Measurements from ENCODE around the gene ATXN7L3. TPM values are rescaled to one million over a fixed set of nuclear protein-coding genes. Genes with fewer than 3 reads are reported as not detected.
"Not testable (repeated sequence)": the region's sequence is repeated elsewhere in the genome, so short reads cannot be mapped to it uniquely, and the experiment has no call there.

Gene ATXN7L3
- 48.5 TPM for polyA plus RNA-seq (2013, experiment 1 of 2)
- polyA plus RNA-seq (2013, experiment 2 of 2) = 47.5 TPM

- Histone ChIP-seq H3K79me2 (ENCODE audit: control insufficient read depth, insufficient read depth, low read length) (peaks cover 23% of the 10 kb centered on the region), H3K56ac (ENCODE audit: low read length) (peak within 1 kb of the TSS; percentile 90), H3K4me3 (ENCODE audit: low read length) (peak within 1 kb of the TSS; percentile 86), H2BK5ac (ENCODE audit: low read length) (peak within 1 kb of the TSS; percentile 76), H3K79me1 (ENCODE audit: low read length) (peaks cover 13% of the 10 kb centered on the region), H3K4me2 (ENCODE audit: low read length) (peak within 1 kb of the TSS; percentile 90), H4K5ac (ENCODE audit: low read length) (no peak within 1 kb of the TSS), H3K27ac (ENCODE audit: low read depth, low read length) (peak within 1 kb of the TSS; percentile 99), H3K27me3 (ENCODE audit: insufficient read depth, low read length, poor library complexity) (no peaks in the 10 kb centered on the region), H3K36me3 (ENCODE audit: control insufficient read depth, insufficient read depth, low read length) (peaks cover 8% of the 10 kb centered on the region), H3K4me1 (ENCODE audit: control insufficient read depth, low read depth, low read length) (peaks cover 2% of the 10 kb centered on the region), H3K4ac (ENCODE audit: low read depth, low read length) (peak within 1 kb of the TSS; percentile 76), H2AK5ac (ENCODE audit: low read length) (no peak within 1 kb of the TSS), H2BK120ac (ENCODE audit: low read depth, low read length) (peak within 1 kb of the TSS; percentile 62), H3K9ac (ENCODE audit: low read length) (peak within 1 kb of the TSS; percentile 97), H3K23ac (ENCODE audit: low read length) (peak within 1 kb of the TSS; percentile 48), H2BK15ac (replicated peaks; ENCODE audit: low read depth) (no peak within 1 kb of the TSS), H3K18ac (ENCODE audit: low read length) (peak within 1 kb of the TSS; percentile 95), H4K8ac (ENCODE audit: low read depth, low read length) (peak within 1 kb of the TSS; percentile 78)
- DNase-seq = peak; percentile 99
- WGBS (ENCODE audit: extremely low coverage, insufficient coverage, low lambda C conversion rate) = no CpG with 5 or more reads among the region's 126 CpGs
These were observed at the start of gene ATXN7L3 for GRCh38 chr17:44199553-44200477. TSS of gene ATXN7L3 (minus strand) at chr17:44199884. CDS start at chr17:44198070, 1,814 bp downstream.

GRCh38 chr17:44247876-44248736 lies 48.4 kb upstream of the ATXN7L3 start:
- Histone ChIP-seq H3K4me3 (ENCODE audit: low read length) (no peak overlapping the region), H3K27ac (ENCODE audit: low read depth, low read length) (no peak overlapping the region), H3K4ac (ENCODE audit: low read depth, low read length) (no peak overlapping the region), H2BK15ac (replicated peaks; ENCODE audit: low read depth) (no peak overlapping the region), H3K56ac (ENCODE audit: low read length) (no peak overlapping the region), H3K4me2 (ENCODE audit: low read length) (no peak overlapping the region), H2BK120ac (ENCODE audit: low read depth, low read length) (no peak overlapping the region), H4K8ac (ENCODE audit: low read depth, low read length) (no peak overlapping the region), H3K23ac (ENCODE audit: low read length) (no peak overlapping the region), H3K9ac (ENCODE audit: low read length) (no peak overlapping the region), H2BK5ac (ENCODE audit: low read length) (no peak overlapping the region), H2AK5ac (ENCODE audit: low read length) (no peak overlapping the region), H3K79me1 (ENCODE audit: low read length) (no peaks in the 10 kb centered on the region), H4K5ac (ENCODE audit: low read length) (no peak overlapping the region), H3K4me1 (ENCODE audit: control insufficient read depth, low read depth, low read length) (no peaks in the 10 kb centered on the region), H3K36me3 (ENCODE audit: control insufficient read depth, insufficient read depth, low read length) (no peaks in the 10 kb centered on the region), H3K79me2 (ENCODE audit: control insufficient read depth, insufficient read depth, low read length) (no peaks in the 10 kb centered on the region), H3K18ac (ENCODE audit: low read length) (no peak overlapping the region), H3K27me3 (ENCODE audit: insufficient read depth, low read length, poor library complexity) (no peaks in the 10 kb centered on the region)
- no CpG with 5 or more reads among the region's 10 CpGs for WGBS (ENCODE audit: extremely low coverage, insufficient coverage, low lambda C conversion rate)
- no peak for DNase-seq

- no peak overlapping the region for H3K56ac ChIP-seq (ENCODE audit: low read length)
- no peak overlapping the region for H4K8ac ChIP-seq (ENCODE audit: low read depth, low read length)
- H2BK5ac ChIP-seq (ENCODE audit: low read length) = no peak overlapping the region
- no peak overlapping the region for H4K5ac ChIP-seq (ENCODE audit: low read length)
- H3K79me2 ChIP-seq (ENCODE audit: control insufficient read depth, insufficient read depth, low read length) = no peaks in the 10 kb centered on the region
- H3K79me1 ChIP-seq (ENCODE audit: low read length) = no peaks in the 10 kb centered on the region
- no peak overlapping the region for H2BK120ac ChIP-seq (ENCODE audit: low read depth, low read length)
- H3K4me1 ChIP-seq (ENCODE audit: control insufficient read depth, low read depth, low read length) = no peaks in the 10 kb centered on the region
- no peaks in the 10 kb centered on the region for H3K27me3 ChIP-seq (ENCODE audit: insufficient read depth, low read length, poor library complexity)
- no peak overlapping the region for H3K9ac ChIP-seq (ENCODE audit: low read length)
- no CpG with 5 or more reads among the region's 7 CpGs for WGBS (ENCODE audit: extremely low coverage, insufficient coverage, low lambda C conversion rate)
- H3K27ac ChIP-seq (ENCODE audit: low read depth, low read length) = no peak overlapping the region
- no peak overlapping the region for H3K4ac ChIP-seq (ENCODE audit: low read depth, low read length)
- no peak overlapping the region for H3K4me3 ChIP-seq (ENCODE audit: low read length)
- H3K4me2 ChIP-seq (ENCODE audit: low read length) = no peak overlapping the region
- H2AK5ac ChIP-seq (ENCODE audit: low read length) = no peak overlapping the region
- no peak for DNase-seq
- H3K36me3 ChIP-seq (ENCODE audit: control insufficient read depth, insufficient read depth, low read length) = no peaks in the 10 kb centered on the region
- no peak overlapping the region for H3K18ac ChIP-seq (ENCODE audit: low read length)
- no peak overlapping the region for H2BK15ac ChIP-seq (replicated peaks; ENCODE audit: low read depth)
- no peak overlapping the region for H3K23ac ChIP-seq (ENCODE audit: low read length)
These were observed 47.8 kb upstream of the ATXN7L3 start for GRCh38 chr17:44247440-44247841.

GRCh38 chr17:44241106-44241624 lies 41.5 kb upstream of the ATXN7L3 start:
- no peaks in the 10 kb centered on the region for H3K36me3 ChIP-seq (ENCODE audit: control insufficient read depth, insufficient read depth, low read length)
- H3K4me1 ChIP-seq (ENCODE audit: control insufficient read depth, low read depth, low read length) = no peaks in the 10 kb centered on the region
- H3K79me2 ChIP-seq (ENCODE audit: control insufficient read depth, insufficient read depth, low read length) = no peaks in the 10 kb centered on the region
- H3K4ac ChIP-seq (ENCODE audit: low read depth, low read length) = no peak overlapping the region
- no peak overlapping the region for H4K5ac ChIP-seq (ENCODE audit: low read length)
- H3K9ac ChIP-seq (ENCODE audit: low read length) = no peak overlapping the region
- no peak overlapping the region for H3K56ac ChIP-seq (ENCODE audit: low read length)
- no peak overlapping the region for H2BK15ac ChIP-seq (replicated peaks; ENCODE audit: low read depth)
- H2BK120ac ChIP-seq (ENCODE audit: low read depth, low read length) = no peak overlapping the region
- DNase-seq = no peak
- H3K18ac ChIP-seq (ENCODE audit: low read length) = no peak overlapping the region
- H4K8ac ChIP-seq (ENCODE audit: low read depth, low read length) = no peak overlapping the region
- WGBS (ENCODE audit: extremely low coverage, insufficient coverage, low lambda C conversion rate) = no CpG with 5 or more reads among the region's 6 CpGs
- no peaks in the 10 kb centered on the region for H3K79me1 ChIP-seq (ENCODE audit: low read length)
- H2AK5ac ChIP-seq (ENCODE audit: low read length) = no peak overlapping the region
- no peak overlapping the region for H3K4me3 ChIP-seq (ENCODE audit: low read length)
- no peak overlapping the region for H3K4me2 ChIP-seq (ENCODE audit: low read length)
- H2BK5ac ChIP-seq (ENCODE audit: low read length) = no peak overlapping the region
- no peak overlapping the region for H3K27ac ChIP-seq (ENCODE audit: low read depth, low read length)
- H3K27me3 ChIP-seq (ENCODE audit: insufficient read depth, low read length, poor library complexity) = no peaks in the 10 kb centered on the region
- H3K23ac ChIP-seq (ENCODE audit: low read length) = no peak overlapping the region

GRCh38 chr17:44237886-44238285 lies 38.2 kb upstream of the ATXN7L3 start:
- not testable (repeated sequence) for H3K36me3 ChIP-seq (ENCODE audit: control insufficient read depth, insufficient read depth, low read length); H4K5ac ChIP-seq (ENCODE audit: low read length); H2AK5ac ChIP-seq (ENCODE audit: low read length); H3K27me3 ChIP-seq (ENCODE audit: insufficient read depth, low read length, poor library complexity); H3K4me1 ChIP-seq (ENCODE audit: control insufficient read depth, low read depth, low read length); H3K9ac ChIP-seq (ENCODE audit: low read length); H2BK5ac ChIP-seq (ENCODE audit: low read length); H3K4me3 ChIP-seq (ENCODE audit: low read length); H3K4ac ChIP-seq (ENCODE audit: low read depth, low read length); H3K4me2 ChIP-seq (ENCODE audit: low read length); H2BK15ac ChIP-seq (replicated peaks; ENCODE audit: low read depth); H3K79me1 ChIP-seq (ENCODE audit: low read length); H3K23ac ChIP-seq (ENCODE audit: low read length); H3K18ac ChIP-seq (ENCODE audit: low read length); H3K79me2 ChIP-seq (ENCODE audit: control insufficient read depth, insufficient read depth, low read length); H4K8ac ChIP-seq (ENCODE audit: low read depth, low read length); H3K27ac ChIP-seq (ENCODE audit: low read depth, low read length); H3K56ac ChIP-seq (ENCODE audit: low read length); H2BK120ac ChIP-seq (ENCODE audit: low read depth, low read length); DNase-seq
- no CpG with 5 or more reads among the region's 28 CpGs for WGBS (ENCODE audit: extremely low coverage, insufficient coverage, low lambda C conversion rate)
